ENCODE data around the gene ADNP.

The ADNP gene

GRCh38 chr20:50879649-50880550 is 51.3 kb downstream of the ADNP start:
- no peaks in the 10 kb centered on the region for H3K9me2 ChIP-seq (replicated peaks; ENCODE audit: low read depth, low read length)
- no peaks in the 10 kb centered on the region for H4K20me1 ChIP-seq (ENCODE audit: insufficient read depth, low read length, poor library complexity, severe bottlenecking)
- no peaks in the 10 kb centered on the region for H3K4me1 ChIP-seq (ENCODE audit: insufficient read depth, low read length, poor library complexity, severe bottlenecking)
- no peak overlapping the region for H3K4me3 ChIP-seq (ENCODE audit: low read length, poor library complexity, severe bottlenecking)
- TF ChIP-seq CTCF (conservative IDR thresholded peaks at IDR 0.05; ENCODE audit: low read length) (no peak), EZH2phosphoT487 (IDR thresholded peaks at IDR 0.05; ENCODE audit: borderline replicate concordance) (no peak)
- no peak overlapping the region for H3K9ac ChIP-seq (ENCODE audit: low read depth, low read length, poor library complexity, severe bottlenecking)
- no peak overlapping the region for H3K4me2 ChIP-seq (ENCODE audit: low read depth, low read length, poor library complexity, severe bottlenecking)
- no peaks in the 10 kb centered on the region for H3K36me3 ChIP-seq (ENCODE audit: insufficient read depth, low read length)
- H3K79me2 ChIP-seq (ENCODE audit: insufficient read depth, low read length): no peaks in the 10 kb centered on the region
- H3K27me3 ChIP-seq (ENCODE audit: insufficient read depth, low read length, poor library complexity, severe bottlenecking): no peaks in the 10 kb centered on the region
- no peaks in the 10 kb centered on the region for H3K9me3 ChIP-seq (ENCODE audit: insufficient read depth, low read depth, low read length)
- H3F3A ChIP-seq (ENCODE audit: low read depth): no peaks in the 10 kb centered on the region
- H2AFZ ChIP-seq (ENCODE audit: low read length): no peak overlapping the region

GRCh38 chr20:50877232-50877743 is 53.9 kb downstream of the ADNP start:
- Histone ChIP-seq H3K79me2 (ENCODE audit: insufficient read depth, low read length) (no peaks in the 10 kb centered on the region), H3K4me1 (ENCODE audit: insufficient read depth, low read length, poor library complexity, severe bottlenecking) (no peaks in the 10 kb centered on the region), H4K20me1 (ENCODE audit: insufficient read depth, low read length, poor library complexity, severe bottlenecking) (no peaks in the 10 kb centered on the region), H3K9me2 (replicated peaks; ENCODE audit: low read depth, low read length) (no peaks in the 10 kb centered on the region), H3F3A (ENCODE audit: low read depth) (no peaks in the 10 kb centered on the region), H3K27me3 (ENCODE audit: insufficient read depth, low read length, poor library complexity, severe bottlenecking) (no peaks in the 10 kb centered on the region), H3K4me2 (ENCODE audit: low read depth, low read length, poor library complexity, severe bottlenecking) (no peak overlapping the region), H3K9me3 (ENCODE audit: insufficient read depth, low read depth, low read length) (no peaks in the 10 kb centered on the region), H3K36me3 (ENCODE audit: insufficient read depth, low read length) (no peaks in the 10 kb centered on the region), H3K4me3 (ENCODE audit: low read length, poor library complexity, severe bottlenecking) (no peak overlapping the region), H2AFZ (ENCODE audit: low read length) (no peak overlapping the region), H3K9ac (ENCODE audit: low read depth, low read length, poor library complexity, severe bottlenecking) (no peak overlapping the region)
- TF ChIP-seq CTCF (conservative IDR thresholded peaks at IDR 0.05; ENCODE audit: low read length) (no peak), EZH2phosphoT487 (IDR thresholded peaks at IDR 0.05; ENCODE audit: borderline replicate concordance) (no peak)

GRCh38 chr20:50876816-50877215 is 54.4 kb downstream of the ADNP start:
- Histone ChIP-seq H3K79me2 (ENCODE audit: insufficient read depth, low read length) (no peaks in the 10 kb centered on the region), H3F3A (ENCODE audit: low read depth) (no peaks in the 10 kb centered on the region), H3K4me1 (ENCODE audit: insufficient read depth, low read length, poor library complexity, severe bottlenecking) (no peaks in the 10 kb centered on the region), H4K20me1 (ENCODE audit: insufficient read depth, low read length, poor library complexity, severe bottlenecking) (no peaks in the 10 kb centered on the region), H3K27me3 (ENCODE audit: insufficient read depth, low read length, poor library complexity, severe bottlenecking) (no peaks in the 10 kb centered on the region), H3K9ac (ENCODE audit: low read depth, low read length, poor library complexity, severe bottlenecking) (no peak overlapping the region), H2AFZ (ENCODE audit: low read length) (no peak overlapping the region), H3K4me2 (ENCODE audit: low read depth, low read length, poor library complexity, severe bottlenecking) (no peak overlapping the region), H3K9me2 (replicated peaks; ENCODE audit: low read depth, low read length) (no peaks in the 10 kb centered on the region), H3K4me3 (ENCODE audit: low read length, poor library complexity, severe bottlenecking) (no peak overlapping the region), H3K36me3 (ENCODE audit: insufficient read depth, low read length) (no peaks in the 10 kb centered on the region), H3K9me3 (ENCODE audit: insufficient read depth, low read depth, low read length) (no peaks in the 10 kb centered on the region)
- no peak for TF ChIP-seq CTCF (conservative IDR thresholded peaks at IDR 0.05; ENCODE audit: low read length)
- no peak for TF ChIP-seq EZH2phosphoT487 (IDR thresholded peaks at IDR 0.05; ENCODE audit: borderline replicate concordance)

All from Loucy (cell line).